GM10248 (cell line): Measurements from ENCODE around the gene CAMK1G.

ENCODE experiments used
- CTCF ChIA-PET: fragments of 300-600 bp; sonication (Branson Sonifier 250); formaldehyde crosslinking; extraction: SDS; loops from one replicate; lab custom pipeline; 2021; ENCODE audit warnings: antibody characterized with exemption; lab: Yijun Ruan, JAX
- POLR2A ChIA-PET: fragments of 350-650 bp; sonication (Branson Sonifier 250); formaldehyde crosslinking; extraction: SDS; loops from one replicate; lab custom pipeline; 2020; ENCODE audit warnings: antibody characterized with exemption; lab: Yijun Ruan, JAX
- DNase-seq: peaks from one replicate; pipeline ENCODE4 v3.0.0; 2012; ENCODE audit errors: extremely low spot score
- CTCF ChIP-seq: IDR thresholded peaks from 2 replicates; pipeline ENCODE4 v1.5.1; 2012; ENCODE audit warnings: mild to moderate bottlenecking, low read depth; ENCODE audit errors: extremely low read depth, missing control alignments, control extremely low read depth

The CAMK1G gene

GRCh38 chr1:209613400-209614150, 30.1 kb downstream of the CAMK1G start:
- POLR2A ChIA-PET, result no interaction called here
- DNase-seq, result no peak
- TF ChIP-seq CTCF, result no peak
- CTCF ChIA-PET, result interaction anchor here (0.8 to 15.0 kb wide), 4 partner anchors 13 to 44 kb away, joined by 3 to 148 read pairs (median 50); no protein-coding TSS in a partner anchor

DNA sequence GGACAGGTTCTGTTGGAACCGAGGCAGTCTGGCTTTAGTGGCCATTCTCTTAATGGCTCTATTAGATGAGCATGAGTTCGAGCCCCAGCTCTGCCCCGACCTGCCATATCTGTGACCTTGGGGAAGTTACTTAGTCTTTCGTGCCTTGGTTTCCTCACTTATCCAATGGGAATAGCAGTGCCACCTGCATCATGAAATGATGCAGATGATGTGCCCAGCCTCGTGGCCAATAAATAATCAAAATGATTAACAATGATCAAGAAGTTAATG, 30.6 kb downstream of the CAMK1G start:
- ChIA-PET POLR2A (no interaction called here), CTCF (interaction anchor here (2.8 to 15.0 kb wide), 3 partner anchors 13 to 45 kb away, joined by 9 to 148 read pairs (median 92); no protein-coding TSS in a partner anchor)
- no peak for TF ChIP-seq CTCF
- DNase-seq, result no peak

DNA sequence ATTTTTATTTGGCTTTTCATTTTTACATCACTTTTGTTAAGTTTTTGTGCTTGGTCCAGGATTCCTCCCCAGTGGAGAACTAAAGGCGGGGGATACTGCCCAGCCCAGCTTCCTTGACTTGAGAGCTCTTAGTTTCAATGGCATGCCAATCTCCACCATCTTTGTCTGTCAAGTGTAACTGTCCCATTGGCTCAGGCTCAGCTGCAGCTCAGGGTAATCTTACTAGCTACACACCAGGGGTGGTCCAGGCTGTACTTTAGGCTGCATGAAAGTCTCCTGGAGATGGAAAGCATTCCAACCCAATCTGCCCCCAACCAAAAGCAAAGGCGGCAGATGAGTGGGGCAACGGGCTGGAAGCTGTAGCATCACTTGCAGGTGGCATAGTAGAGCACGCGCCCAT, 31.4 kb downstream of the CAMK1G start:
- TF ChIP-seq CTCF, result no peak
- ChIA-PET CTCF (interaction anchor here (1.0 to 15.0 kb wide), 6 partner anchors 14 to 366 kb away, joined by 3 to 148 read pairs (median 6); partner anchors contain the start of gene HSD11B1), POLR2A (no interaction called here)
- DNase-seq, result no peak

DNA sequence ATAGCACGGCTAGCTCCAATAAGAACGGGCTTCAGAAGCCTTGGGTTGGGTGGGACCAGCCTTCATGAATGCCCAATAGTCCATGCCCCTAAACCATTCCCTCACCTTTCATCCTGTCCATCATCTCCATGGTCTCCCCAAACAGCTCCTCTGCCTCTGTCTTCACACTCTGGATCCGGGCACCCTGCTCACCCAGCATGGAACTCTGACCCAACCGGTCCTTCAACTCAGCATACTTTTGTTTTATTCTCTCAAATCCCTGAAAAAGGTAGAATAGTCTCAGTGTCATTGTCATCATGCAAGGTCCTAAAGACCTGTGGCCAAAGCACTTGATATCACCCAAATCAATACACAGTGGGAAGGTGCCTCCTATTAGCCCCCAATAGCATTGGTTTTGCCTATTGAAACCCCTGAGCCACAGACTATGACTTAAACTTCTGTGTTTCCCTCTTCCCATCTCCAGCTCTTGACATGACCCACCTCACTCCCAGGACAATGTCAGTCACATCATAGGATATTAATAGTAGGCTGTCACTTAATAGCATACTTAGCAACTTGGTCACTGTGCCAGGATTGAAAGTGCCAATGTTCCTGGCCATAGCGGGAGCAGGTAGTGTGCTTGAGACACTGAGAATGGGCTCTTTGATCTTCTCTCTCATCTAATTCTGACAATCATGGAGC, 33.0 kb downstream of the CAMK1G start:
- no peak for TF ChIP-seq CTCF
- no peak for DNase-seq
- ChIA-PET CTCF (interaction anchor here (0.9 to 15.0 kb wide), 6 partner anchors 13 to 368 kb away, joined by 3 to 148 read pairs (median 8); no protein-coding TSS in a partner anchor), POLR2A (no interaction called here)

- CTCF ChIA-PET, result interaction anchor here (0.9 to 15.0 kb wide), 5 partner anchors 13 to 47 kb away, joined by 3 to 148 read pairs (median 8); no protein-coding TSS in a partner anchor
- no peak for DNase-seq
- no peak for TF ChIP-seq CTCF
- POLR2A ChIA-PET, result no interaction called here
Measured at GRCh38 chr1:209617047-209617673, 33.6 kb downstream of the CAMK1G start.

- DNase-seq, result no peak
- ChIA-PET CTCF (interaction anchor here (1.0 to 15.0 kb wide), 4 partner anchors 12 to 48 kb away, joined by 3 to 148 read pairs (median 48); no protein-coding TSS in a partner anchor), POLR2A (no interaction called here)
- no peak for TF ChIP-seq CTCF
Measured at GRCh38 chr1:209617755-209618154, 34.2 kb downstream of the CAMK1G start.
